Endothelial cell (in vitro differentiated cells): ENCODE data around the gene PRKAG2. TPM values are rescaled to one million over a fixed set of nuclear protein-coding genes. Genes with fewer than 3 reads are reported as not detected.

Experiments used
- DNase-seq: peaks from one replicate; pipeline ENCODE4 v3.0.0; 2021; ENCODE audit warnings: low spot score
- H3K27ac Mint-ChIP-seq: one replicate; pipeline ENCODE4 v1.8.0; 2021; ENCODE audit warnings: mixed read lengths, inconsistent platforms; ENCODE audit not compliant: unreplicated experiment
- H3K27me3 Mint-ChIP-seq: one replicate; pipeline ENCODE4 v1.8.0; 2021; ENCODE audit warnings: mild to moderate bottlenecking, moderate library complexity, mixed read lengths, inconsistent platforms; ENCODE audit not compliant: unreplicated experiment
- H3K36me3 Mint-ChIP-seq: one replicate; pipeline ENCODE4 v1.8.0; 2021; ENCODE audit warnings: mild to moderate bottlenecking, low read depth, mixed read lengths, inconsistent platforms; ENCODE audit not compliant: unreplicated experiment
- H3K4me1 Mint-ChIP-seq: one replicate; pipeline ENCODE4 v1.8.0; 2021; ENCODE audit warnings: mild to moderate bottlenecking, mixed read lengths, inconsistent platforms; ENCODE audit not compliant: unreplicated experiment
- H3K4me3 Mint-ChIP-seq: one replicate; pipeline ENCODE4 v1.8.0; 2021; ENCODE audit warnings: mild to moderate bottlenecking, mixed read lengths, inconsistent platforms; ENCODE audit not compliant: unreplicated experiment
- H3K9me3 Mint-ChIP-seq: one replicate; pipeline ENCODE4 v1.8.0; 2021; ENCODE audit warnings: mixed read lengths, inconsistent platforms; ENCODE audit not compliant: unreplicated experiment
- CTCF ChIP-seq: fragments of 200-600 bp; sonication (generic); IDR thresholded peaks from one replicate; pipeline ENCODE4 v1.5.0; 2021; ENCODE audit warnings: antibody characterized with exemption; ENCODE audit not compliant: unreplicated experiment
- total RNA-seq: library from RNA; stranded (reverse); fragmentation: NEBNext Ultra II Directional; extraction: Animal tissue kit (Norgen Biotek cat#: 25700); gene quantifications from one replicate; pipeline ENCODE4 v1.2.1, GENCODE V29; 2021; ENCODE audit not compliant: unreplicated experiment

Gene PRKAG2
- total RNA-seq, 1 donor from 2014 or later, result 16.0 TPM

GRCh38 chr7:151570366-151570915, 306.5 kb downstream of the PRKAG2 start:
- Mint-ChIP-seq H3K27ac (no peak overlapping the region), H3K9me3 (no peaks in the 10 kb centered on the region)

GRCh38 chr7:151568956-151569940, 307.7 kb downstream of the PRKAG2 start:
- no peak for DNase-seq
- H3K4me3 Mint-ChIP-seq, result no peak overlapping the region
- no peak overlapping the region for H3K27ac Mint-ChIP-seq
- no peaks in the 10 kb centered on the region for H3K36me3 Mint-ChIP-seq
- H3K4me1 Mint-ChIP-seq, result no peaks in the 10 kb centered on the region
- H3K27me3 Mint-ChIP-seq, result no peaks in the 10 kb centered on the region
- no peak for TF ChIP-seq CTCF
- H3K9me3 Mint-ChIP-seq, result no peaks in the 10 kb centered on the region

More at GRCh38 chr7:151570366-151570915, 306.5 kb downstream of the PRKAG2 start:
- no peaks in the 10 kb centered on the region for H3K27me3 Mint-ChIP-seq
- H3K4me1 Mint-ChIP-seq, result no peaks in the 10 kb centered on the region
- TF ChIP-seq CTCF, result no peak
- DNase-seq, result no peak
- H3K4me3 Mint-ChIP-seq, result no peak overlapping the region
- H3K36me3 Mint-ChIP-seq, result no peaks in the 10 kb centered on the region

- no peaks in the 10 kb centered on the region for H3K27me3 Mint-ChIP-seq
- no peaks in the 10 kb centered on the region for H3K9me3 Mint-ChIP-seq
- H3K4me1 Mint-ChIP-seq, result no peaks in the 10 kb centered on the region
- no peak overlapping the region for H3K4me3 Mint-ChIP-seq
- TF ChIP-seq CTCF, result no peak
- no peaks in the 10 kb centered on the region for H3K36me3 Mint-ChIP-seq
- no peak overlapping the region for H3K27ac Mint-ChIP-seq
- no peak for DNase-seq
Measured at GRCh38 chr7:151566897-151567320, 310.0 kb downstream of the PRKAG2 start.

GRCh38 chr7:151565541-151565940, 311.4 kb downstream of the PRKAG2 start:
- H3K27ac Mint-ChIP-seq, result no peak overlapping the region
- H3K4me3 Mint-ChIP-seq, result no peak overlapping the region
- H3K27me3 Mint-ChIP-seq, result no peaks in the 10 kb centered on the region
- no peaks in the 10 kb centered on the region for H3K36me3 Mint-ChIP-seq
- no peak for TF ChIP-seq CTCF
- no peaks in the 10 kb centered on the region for H3K9me3 Mint-ChIP-seq
- DNase-seq, result no peak
- H3K4me1 Mint-ChIP-seq, result no peaks in the 10 kb centered on the region

- H3K36me3 Mint-ChIP-seq, result no peaks in the 10 kb centered on the region
- TF ChIP-seq CTCF, result no peak
- no peak for DNase-seq
- no peaks in the 10 kb centered on the region for H3K4me1 Mint-ChIP-seq
- H3K4me3 Mint-ChIP-seq, result no peak overlapping the region
- no peaks in the 10 kb centered on the region for H3K27me3 Mint-ChIP-seq
- no peak overlapping the region for H3K27ac Mint-ChIP-seq
- no peaks in the 10 kb centered on the region for H3K9me3 Mint-ChIP-seq
Measured at GRCh38 chr7:151560243-151560642, 316.7 kb downstream of the PRKAG2 start.
